MCF 10A (cell line): ENCODE measurements around the gene PIGU. TPM values are rescaled to one million over a fixed set of nuclear protein-coding genes. Genes with fewer than 3 reads are reported as not detected.

ENCODE experiments used
- BruUV-seq: library from RNA; stranded (reverse); fragments of 400-500 nt; replicated peaks from 2 replicates; lab custom pipeline; 2021; lab: Mats Ljungman, UMichigan
- CTCF ChIA-PET: fragments of 300-600 bp; sonication (Branson Sonifier 250); formaldehyde crosslinking; extraction: SDS; loops from one replicate; lab custom pipeline; 2021; ENCODE audit warnings: antibody characterized with exemption, inconsistent platforms; lab: Yijun Ruan, JAX
- POLR2A ChIA-PET: fragments of 300-600, 350-650 bp; sonication (Branson Sonifier 250); formaldehyde crosslinking; extraction: SDS; loops from one replicate; lab custom pipeline; 2020; ENCODE audit warnings: antibody characterized with exemption, inconsistent platforms; lab: Yijun Ruan, JAX
- DNase-seq: peaks from one replicate; pipeline ENCODE4 v3.0.0-alpha.2; 2018; ENCODE audit not compliant: unreplicated experiment
- H3K27ac Mint-ChIP-seq: one replicate; pipeline ENCODE4 v1.8.0; 2022; ENCODE audit warnings: mild to moderate bottlenecking, low read depth, mixed read lengths; ENCODE audit not compliant: unreplicated experiment
- H3K27me3 Mint-ChIP-seq: one replicate; pipeline ENCODE4 v1.8.0; 2022; ENCODE audit warnings: mixed read lengths; ENCODE audit not compliant: insufficient read depth, unreplicated experiment
- H3K36me3 Mint-ChIP-seq: one replicate; pipeline ENCODE4 v1.8.0; 2022; ENCODE audit warnings: mild to moderate bottlenecking, moderate library complexity, mixed read lengths; ENCODE audit not compliant: insufficient read depth, unreplicated experiment
- H3K4me1 Mint-ChIP-seq: one replicate; pipeline ENCODE4 v1.8.0; 2022; ENCODE audit warnings: mixed read lengths; ENCODE audit not compliant: insufficient read depth, unreplicated experiment
- H3K4me3 Mint-ChIP-seq: one replicate; pipeline ENCODE4 v1.8.0; 2022; ENCODE audit warnings: mild to moderate bottlenecking, moderate library complexity, mixed read lengths; ENCODE audit not compliant: unreplicated experiment
- H3K9me3 Mint-ChIP-seq: one replicate; pipeline ENCODE4 v1.8.0; 2022; ENCODE audit warnings: mixed read lengths; ENCODE audit not compliant: unreplicated experiment
- intact Hi-C: fragments of 100-400 bp; cut with micrococcal nuclease; formaldehyde crosslinking; loops from 2 replicates; pipeline ENCODE4 v1.14.1; 2022
- total RNA-seq: library from RNA; stranded (reverse); gene quantifications from 2 replicates; pipeline ENCODE4 v1.2.3, GENCODE V29; 2022
- TF ChIP-seq, protein P1 (sequence below): fragments of 200-600 bp; IDR thresholded peaks from one replicate; pipeline ENCODE4 v1.8.0; 2022; ENCODE audit warnings: antibody characterized with exemption, mild to moderate bottlenecking; ENCODE audit not compliant: unreplicated experiment

Gene PIGU
- total RNA-seq, 1 experiment from 2014 or later: 14.5 TPM

DNA sequence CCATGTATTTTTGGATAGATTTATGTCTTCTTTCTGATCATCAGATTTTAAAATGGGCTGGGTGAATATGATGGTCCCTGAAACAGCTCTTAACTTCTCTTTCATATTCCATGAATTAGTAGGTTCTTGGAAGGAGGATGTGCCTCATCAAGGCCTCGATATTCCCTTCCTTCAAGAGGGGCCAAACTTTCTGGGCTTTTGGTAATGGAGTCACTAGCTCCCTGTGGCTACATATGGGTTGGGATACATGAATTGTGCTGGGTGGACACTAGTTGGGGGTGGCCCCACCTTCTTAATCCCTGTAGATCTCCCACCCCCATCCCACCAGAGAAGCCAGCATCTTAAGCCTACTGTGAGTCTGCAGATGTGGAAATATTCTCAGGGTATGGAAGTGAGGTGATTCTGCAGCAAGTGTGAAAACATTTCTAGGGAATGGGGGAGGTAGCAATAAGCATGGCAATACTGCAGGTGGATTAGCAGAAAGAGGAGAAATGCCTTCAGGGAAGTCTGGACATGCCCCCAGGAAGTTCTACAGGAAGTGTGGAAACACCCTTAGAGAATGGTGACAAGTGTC, 29.5 kb upstream of the PIGU start:
- POLR2A ChIA-PET: interaction anchor here (0.7 to 6.1 kb wide), 6 partner anchors 30 to 404 kb away, joined by 3 to 44 read pairs (median 5); partner anchors contain the start of genes AHCY, DYNLRB1 and PIGU
- Mint-ChIP-seq H3K27me3 (no peaks in the 10 kb centered on the region), H3K36me3 (peaks cover 6% of the 10 kb centered on the region), H3K27ac (no peak overlapping the region), H3K4me3 (no peak overlapping the region), H3K9me3 (no peaks in the 10 kb centered on the region), H3K4me1 (peaks cover 17% of the 10 kb centered on the region)
- no peak for DNase-seq
- intact Hi-C loops: loop anchor here (5.0 kb wide), 1 partner anchor 394 kb away; no protein-coding TSS in a partner anchor
- no TSS peak for BruUV-seq
- TF ChIP-seq, protein P1, sequence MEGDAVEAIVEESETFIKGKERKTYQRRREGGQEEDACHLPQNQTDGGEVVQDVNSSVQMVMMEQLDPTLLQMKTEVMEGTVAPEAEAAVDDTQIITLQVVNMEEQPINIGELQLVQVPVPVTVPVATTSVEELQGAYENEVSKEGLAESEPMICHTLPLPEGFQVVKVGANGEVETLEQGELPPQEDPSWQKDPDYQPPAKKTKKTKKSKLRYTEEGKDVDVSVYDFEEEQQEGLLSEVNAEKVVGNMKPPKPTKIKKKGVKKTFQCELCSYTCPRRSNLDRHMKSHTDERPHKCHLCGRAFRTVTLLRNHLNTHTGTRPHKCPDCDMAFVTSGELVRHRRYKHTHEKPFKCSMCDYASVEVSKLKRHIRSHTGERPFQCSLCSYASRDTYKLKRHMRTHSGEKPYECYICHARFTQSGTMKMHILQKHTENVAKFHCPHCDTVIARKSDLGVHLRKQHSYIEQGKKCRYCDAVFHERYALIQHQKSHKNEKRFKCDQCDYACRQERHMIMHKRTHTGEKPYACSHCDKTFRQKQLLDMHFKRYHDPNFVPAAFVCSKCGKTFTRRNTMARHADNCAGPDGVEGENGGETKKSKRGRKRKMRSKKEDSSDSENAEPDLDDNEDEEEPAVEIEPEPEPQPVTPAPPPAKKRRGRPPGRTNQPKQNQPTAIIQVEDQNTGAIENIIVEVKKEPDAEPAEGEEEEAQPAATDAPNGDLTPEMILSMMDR: no peak
- CTCF ChIA-PET: interaction anchor here (0.6 to 2.4 kb wide), 7 partner anchors 45 to 516 kb away, joined by 3 to 26 read pairs (median 4); no protein-coding TSS in a partner anchor

DNA sequence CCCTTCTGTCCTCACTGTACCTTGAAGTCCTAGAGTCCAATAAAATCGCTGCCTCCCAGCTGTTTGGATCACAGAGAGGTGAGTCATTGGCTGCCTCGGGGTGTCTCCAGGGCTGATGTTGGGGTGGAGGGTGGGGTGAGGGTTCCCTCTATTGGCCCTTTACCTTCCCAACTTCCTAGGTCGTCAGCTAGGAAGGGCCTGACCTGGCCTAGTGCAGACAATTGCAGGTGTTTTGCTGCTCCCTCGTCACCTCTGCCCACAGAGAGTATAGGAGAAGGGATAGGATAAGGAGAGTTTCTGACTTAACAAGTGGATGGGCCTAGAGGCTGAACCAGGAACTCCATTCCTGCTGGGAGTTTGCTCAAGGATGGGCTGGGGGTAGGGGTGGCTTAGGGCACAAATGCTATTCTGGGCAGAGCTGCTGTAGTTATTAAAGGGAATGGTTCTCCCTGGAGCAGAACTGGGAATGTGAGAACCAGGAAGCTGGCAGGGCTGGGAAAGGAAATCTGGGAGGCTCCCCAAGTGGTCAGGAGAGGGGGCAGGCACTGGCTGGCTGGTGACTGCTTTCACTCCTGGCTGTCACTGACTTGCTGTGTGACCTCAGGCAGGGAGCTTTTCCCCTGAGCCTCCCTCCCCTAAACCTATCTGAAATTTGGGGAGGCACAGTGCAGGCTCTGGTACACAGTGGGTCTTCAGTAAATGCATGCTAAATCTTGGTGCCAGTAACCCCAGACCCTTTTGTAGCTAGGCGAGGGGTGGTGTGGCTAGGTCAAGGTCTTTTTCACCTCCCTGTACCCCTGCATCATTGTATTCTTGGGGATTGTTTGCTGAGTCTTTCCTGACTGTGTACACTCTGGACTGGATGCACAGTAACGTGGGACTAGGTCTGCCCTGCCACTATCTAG, 28.8 kb upstream of the PIGU start:
- CTCF ChIA-PET: interaction anchor here (0.6 to 2.4 kb wide), 13 partner anchors 42 to 516 kb away, joined by 3 to 26 read pairs (median 3); no protein-coding TSS in a partner anchor
- intact Hi-C loops: loop anchor here (1.0 to 5.0 kb wide), 3 partner anchors 29 to 393 kb away; partner anchors contain the start of gene PIGU
- BruUV-seq: no TSS peak
- no peaks in the 10 kb centered on the region for H3K9me3 Mint-ChIP-seq
- peaks cover 14% of the 10 kb centered on the region for H3K4me1 Mint-ChIP-seq
- no peaks in the 10 kb centered on the region for H3K36me3 Mint-ChIP-seq
- H3K27me3 Mint-ChIP-seq: no peaks in the 10 kb centered on the region
- TF ChIP-seq, protein P1: peak; percentile 13
- H3K27ac Mint-ChIP-seq: peak overlapping the region; percentile 70
- POLR2A ChIA-PET: interaction anchor here (0.6 to 6.1 kb wide), 14 partner anchors 23 to 403 kb away, joined by 3 to 44 read pairs (median 4); partner anchors contain the start of genes AHCY, DYNLRB1 and PIGU
- DNase-seq: peak; percentile 68
- H3K4me3 Mint-ChIP-seq: peak overlapping the region; percentile 95

DNA sequence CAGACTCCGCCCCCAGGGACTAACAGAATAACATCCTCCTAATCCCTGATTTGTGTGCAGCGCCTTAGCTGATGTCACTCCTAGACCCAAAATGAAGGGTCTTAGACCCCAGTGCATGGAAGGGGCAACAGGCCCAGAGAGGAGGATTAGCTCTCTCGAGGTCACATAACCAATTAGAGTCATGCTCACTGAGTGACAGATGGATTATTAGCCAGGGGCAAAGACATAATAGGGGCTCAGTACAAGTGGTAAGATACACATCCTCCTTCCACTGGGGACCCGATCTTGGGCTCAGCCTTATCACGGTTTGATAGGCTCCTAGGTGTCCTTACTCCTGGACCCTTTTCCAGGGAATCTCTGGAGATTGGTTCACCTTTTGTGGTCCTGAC, 28.1 kb upstream of the PIGU start:
- intact Hi-C loops: loop anchor here (1.0 to 5.0 kb wide), 3 partner anchors 28 to 393 kb away; partner anchors contain the start of gene PIGU
- CTCF ChIA-PET: interaction anchor here (0.7 to 2.4 kb wide), 8 partner anchors 42 to 515 kb away, joined by 3 to 26 read pairs (median 3); no protein-coding TSS in a partner anchor
- Mint-ChIP-seq H3K4me3 (peak overlapping the region; percentile 95), H3K9me3 (no peaks in the 10 kb centered on the region), H3K4me1 (peaks cover 8% of the 10 kb centered on the region), H3K27me3 (no peaks in the 10 kb centered on the region), H3K27ac (peak overlapping the region; percentile 77), H3K36me3 (no peaks in the 10 kb centered on the region)
- POLR2A ChIA-PET: interaction anchor here (0.6 to 6.1 kb wide), 11 partner anchors 22 to 392 kb away, joined by 3 to 44 read pairs (median 4); partner anchors contain the start of genes DYNLRB1 and PIGU
- TSS peak; percentile 67 for BruUV-seq
- TF ChIP-seq, protein P1: no peak
- no peak for DNase-seq
